Stimulated activated CD8-positive, alpha-beta memory T cell treated with anti-CD3 and anti-CD28 coated beads, Interleukin-12 subunit alpha, Interleukin-12 subunit beta, amount 100 ng/mL, for 24 hours (primary cell): ENCODE results near the gene RABGAP1L.
"Not testable (repeated sequence)": the region's sequence is repeated elsewhere in the genome, so short reads cannot be mapped to it uniquely, and the experiment has no call there.

ENCODE experiments used
- DNase-seq: peaks from one replicate; pipeline ENCODE4 v3.0.0-alpha.2; 2020; ENCODE audit errors: extremely low read depth

RABGAP1L gene

GRCh38 chr1:174242856-174243255 lies 83.5 kb downstream of the RABGAP1L start:
- no peak for DNase-seq

GRCh38 chr1:174243451-174244000 lies 84.2 kb downstream of the RABGAP1L start:
- no peak for DNase-seq

- no peak for DNase-seq
These were observed 84.7 kb downstream of the RABGAP1L start for GRCh38 chr1:174244017-174244416.

GRCh38 chr1:174247472-174247871 lies 88.2 kb downstream of the RABGAP1L start:
- DNase-seq: no peak

GRCh38 chr1:174248041-174248440 lies 88.7 kb downstream of the RABGAP1L start:
- no peak for DNase-seq

- not testable (repeated sequence) for DNase-seq
These were observed 97.1 kb downstream of the RABGAP1L start for GRCh38 chr1:174256386-174256785.

GRCh38 chr1:174258148-174258550 lies 98.8 kb downstream of the RABGAP1L start:
- no peak for DNase-seq

- no peak for DNase-seq
These were observed 103.3 kb downstream of the RABGAP1L start for GRCh38 chr1:174262349-174263241.

GRCh38 chr1:174265282-174265681 lies 106.0 kb downstream of the RABGAP1L start:
- DNase-seq: no peak

GRCh38 chr1:174266476-174266875 lies 107.2 kb downstream of the RABGAP1L start:
- no peak for DNase-seq

GRCh38 chr1:174266991-174267612 lies 107.8 kb downstream of the RABGAP1L start:
- DNase-seq: no peak

GRCh38 chr1:174269989-174270651 lies 110.8 kb downstream of the RABGAP1L start:
- no peak for DNase-seq

GRCh38 chr1:174273190-174273589 lies 113.9 kb downstream of the RABGAP1L start:
- no peak for DNase-seq

GRCh38 chr1:174273776-174274175 lies 114.5 kb downstream of the RABGAP1L start:
- no peak for DNase-seq

- DNase-seq: no peak
These were observed 115.1 kb downstream of the RABGAP1L start for GRCh38 chr1:174274452-174274851.

- no peak for DNase-seq
These were observed 115.6 kb downstream of the RABGAP1L start for GRCh38 chr1:174274884-174275283.

GRCh38 chr1:174276087-174276486 lies 116.8 kb downstream of the RABGAP1L start:
- DNase-seq: no peak

GRCh38 chr1:174284052-174284451 lies 124.7 kb downstream of the RABGAP1L start:
- DNase-seq: no peak

- no peak for DNase-seq
These were observed 126.7 kb downstream of the RABGAP1L start for GRCh38 chr1:174286042-174286441.

GRCh38 chr1:174289644-174290310 lies 130.5 kb downstream of the RABGAP1L start:
- DNase-seq: no peak

- DNase-seq: no peak
These were observed 131.7 kb downstream of the RABGAP1L start for GRCh38 chr1:174291059-174291458.

- no peak for DNase-seq
These were observed 137.0 kb downstream of the RABGAP1L start for GRCh38 chr1:174296309-174296708.
